Activated effector memory CD4-positive, alpha-beta T cell treated with anti-CD3 and anti-CD28 coated beads, Interleukin-2, amount 50 U/mL, for 16 hours (primary cell): ENCODE measurements around the gene RBP5.

Experiments
- DNase-seq: peaks from one replicate; pipeline ENCODE4 v3.0.0-alpha.2; 2020

Gene RBP5

GRCh38 chr12:7099290-7099996, 29.2 kb downstream of the RBP5 start:
- DNase-seq = peak; percentile 43

- DNase-seq = peak; percentile 60
These were observed 31.7 kb downstream of the RBP5 start for GRCh38 chr12:7096979-7097378.

- peak; percentile 61 for DNase-seq
These were observed 32.4 kb downstream of the RBP5 start for GRCh38 chr12:7096006-7096932.

- peak; percentile 34 for DNase-seq
These were observed 34.8 kb downstream of the RBP5 start for GRCh38 chr12:7093892-7094291.

- DNase-seq = peak; percentile 44
These were observed 35.2 kb downstream of the RBP5 start for GRCh38 chr12:7093486-7093885.

- DNase-seq = peak; percentile 50
These were observed 35.7 kb downstream of the RBP5 start for GRCh38 chr12:7092986-7093460.

- DNase-seq = peak; percentile 89
These were observed 36.3 kb downstream of the RBP5 start, which contains the start of gene C1R for GRCh38 chr12:7092229-7092985. C1R (minus strand) TSS chr12:7092445; CDS start chr12:7092388, 57 bp downstream.

- peak; percentile 46 for DNase-seq
These were observed 36.9 kb downstream of the RBP5 start for GRCh38 chr12:7091660-7092228.

- peak; percentile 28 for DNase-seq
These were observed 37.5 kb downstream of the RBP5 start for GRCh38 chr12:7091171-7091570.

GRCh38 chr12:7090222-7090998, 38.3 kb downstream of the RBP5 start:
- no peak for DNase-seq

- DNase-seq = no peak
These were observed 39.4 kb downstream of the RBP5 start for GRCh38 chr12:7089196-7089871.

GRCh38 chr12:7083125-7083524, 45.6 kb downstream of the RBP5 start:
- DNase-seq = no peak

- DNase-seq = no peak
These were observed 47.7 kb downstream of the RBP5 start for GRCh38 chr12:7081037-7081436.

GRCh38 chr12:7079826-7080125, 48.9 kb downstream of the RBP5 start:
- no peak for DNase-seq

- no peak for DNase-seq
These were observed 50.5 kb downstream of the RBP5 start for GRCh38 chr12:7078163-7078562.

- no peak for DNase-seq
These were observed 52.2 kb downstream of the RBP5 start for GRCh38 chr12:7076493-7076892.

GRCh38 chr12:7075939-7076338, 52.8 kb downstream of the RBP5 start:
- no peak for DNase-seq

GRCh38 chr12:7075518-7075917, 53.2 kb downstream of the RBP5 start:
- DNase-seq = no peak

- no peak for DNase-seq
These were observed 54.7 kb downstream of the RBP5 start for GRCh38 chr12:7073946-7074345.
